Astrocyte (in vitro differentiated cells and primary cell): Measurements from ENCODE around the gene APLP2. TPM values are rescaled to one million over a fixed set of nuclear protein-coding genes. Genes with fewer than 3 reads are reported as not detected.
"Not testable (repeated sequence)": the region's sequence is repeated elsewhere in the genome, so short reads cannot be mapped to it uniquely, and the experiment has no call there.

Source experiments
- DNase-seq: peaks from one replicate; pipeline ENCODE4 v3.0.0-alpha.2; 2010; ENCODE audit warnings: low read depth
- FAIRE-seq: peaks from 2 replicates; lab custom pipeline; 2011; peaks lifted over from hg19 to GRCh38; lab: Jason Lieb, UNC
- H2AFZ ChIP-seq: 2 replicates; pipeline ENCODE4 v1.6.0; 2012; ENCODE audit warnings: low read depth, low read length, inconsistent platforms
- H3K27ac ChIP-seq: 2 replicates; pipeline ENCODE4 v1.5.1; 2011; ENCODE audit warnings: low read depth, low read length, inconsistent platforms
- H3K27me3 ChIP-seq: 2 replicates; pipeline ENCODE4 v1.6.0; 2011; ENCODE audit warnings: low read length, inconsistent platforms; ENCODE audit not compliant: insufficient read depth
- H3K36me3 ChIP-seq: 2 replicates; pipeline ENCODE4 v1.5.1; 2011; ENCODE audit warnings: low read length, inconsistent platforms; ENCODE audit not compliant: insufficient read depth
- H3K4me1 ChIP-seq: 2 replicates; pipeline ENCODE4 v1.5.1; 2011; ENCODE audit warnings: low read length, inconsistent platforms; ENCODE audit not compliant: insufficient read depth
- H3K4me2 ChIP-seq: 2 replicates; pipeline ENCODE4 v1.6.0; 2012; ENCODE audit warnings: low read length, inconsistent platforms
- H3K4me3 ChIP-seq: 2 replicates; pipeline ENCODE4 v1.5.1; 2011; ENCODE audit warnings: low read depth, mild to moderate bottlenecking, low read length, inconsistent platforms; ENCODE audit not compliant: insufficient read depth
- H3K79me2 ChIP-seq: 2 replicates; pipeline ENCODE4 v1.6.0; 2012; ENCODE audit warnings: mild to moderate bottlenecking, low read length, inconsistent platforms; ENCODE audit not compliant: insufficient read depth
- H3K9ac ChIP-seq: 2 replicates; pipeline ENCODE4 v1.6.0; 2012; ENCODE audit warnings: mild to moderate bottlenecking, low read length, inconsistent platforms
- H3K9me3 ChIP-seq: 2 replicates; pipeline ENCODE4 v1.5.1; 2012; ENCODE audit warnings: low read depth, mild to moderate bottlenecking, low read length, inconsistent platforms; ENCODE audit not compliant: insufficient read depth
- H4K20me1 ChIP-seq: 2 replicates; pipeline ENCODE4 v1.6.0; 2012; ENCODE audit warnings: low read length, inconsistent platforms; ENCODE audit not compliant: insufficient read depth
- H3K27ac Mint-ChIP-seq: one replicate; pipeline ENCODE4 v1.8.0; 2021; ENCODE audit warnings: mild to moderate bottlenecking, mixed read lengths; ENCODE audit not compliant: unreplicated experiment
- H3K27me3 Mint-ChIP-seq: one replicate; pipeline ENCODE4 v1.8.0; 2021; ENCODE audit warnings: low read depth, mixed read lengths; ENCODE audit not compliant: unreplicated experiment
- H3K36me3 Mint-ChIP-seq: one replicate; pipeline ENCODE4 v1.8.0; 2021; ENCODE audit warnings: low read depth, mixed read lengths; ENCODE audit not compliant: unreplicated experiment
- H3K4me1 Mint-ChIP-seq: one replicate; pipeline ENCODE4 v1.8.0; 2021; ENCODE audit warnings: low read depth, mixed read lengths; ENCODE audit not compliant: unreplicated experiment
- H3K4me3 Mint-ChIP-seq: one replicate; pipeline ENCODE4 v1.8.0; 2021; ENCODE audit warnings: mild to moderate bottlenecking, moderate library complexity, mixed read lengths; ENCODE audit not compliant: unreplicated experiment
- H3K9me3 Mint-ChIP-seq: one replicate; pipeline ENCODE4 v1.8.0; 2021; ENCODE audit warnings: mild to moderate bottlenecking, mixed read lengths; ENCODE audit not compliant: unreplicated experiment
- EZH2 ChIP-seq: IDR thresholded peaks from 2 replicates; pipeline ENCODE4 v1.6.1; 2012; ENCODE audit warnings: mild to moderate bottlenecking, low read length, inconsistent platforms; ENCODE audit not compliant: insufficient read depth
- total RNA-seq: library from RNA; stranded (reverse); gene quantifications from 2 replicates; pipeline ENCODE4 v1.2.1, GENCODE V29; 2021
- TF ChIP-seq, protein P1 (sequence below): IDR thresholded peaks from 2 replicates; pipeline ENCODE4 v1.5.1; 2011; ENCODE audit warnings: low read depth, mild to moderate bottlenecking, inconsistent platforms, low read length, moderate library complexity; ENCODE audit not compliant: insufficient read depth

APLP2 gene
- total RNA-seq, 1 donor from 2014 or later = 849 TPM

DNA sequence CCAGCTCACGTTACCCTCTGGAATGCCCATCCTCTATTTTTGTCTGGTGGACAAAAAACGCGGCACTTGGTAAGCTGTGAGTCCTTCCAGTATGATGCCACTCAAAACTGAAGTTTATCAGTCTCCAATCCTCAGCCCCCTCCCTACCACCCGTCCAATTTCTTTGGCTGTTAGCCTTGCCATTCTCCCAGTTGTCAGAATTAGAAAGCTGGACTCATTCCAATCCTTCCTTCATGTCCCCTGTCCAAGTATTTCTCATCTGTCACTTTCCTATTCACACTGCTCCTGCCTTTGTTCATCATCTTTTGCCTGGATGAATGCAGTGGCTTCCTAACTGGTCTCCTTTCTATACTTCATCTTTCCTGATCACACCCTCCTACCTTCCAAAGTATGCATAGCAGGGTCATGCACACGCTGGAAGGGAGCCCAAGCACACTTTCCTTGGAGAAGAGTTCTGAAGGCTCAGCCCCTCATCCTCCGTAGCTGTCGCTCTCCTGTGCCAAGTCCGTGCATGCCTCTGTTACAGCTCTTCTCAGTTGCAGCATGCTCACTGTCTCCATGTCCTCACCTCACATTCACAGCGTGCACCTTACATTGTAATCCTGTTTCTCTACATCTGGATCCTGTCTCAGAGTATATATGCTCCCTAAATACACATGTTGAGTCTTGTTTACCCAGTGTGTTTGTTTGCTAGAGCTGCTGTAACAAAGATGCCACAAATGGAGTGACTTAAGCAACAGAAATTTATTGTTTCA lies 19.4 kb downstream of the APLP2 start:
- TF ChIP-seq, protein P1, sequence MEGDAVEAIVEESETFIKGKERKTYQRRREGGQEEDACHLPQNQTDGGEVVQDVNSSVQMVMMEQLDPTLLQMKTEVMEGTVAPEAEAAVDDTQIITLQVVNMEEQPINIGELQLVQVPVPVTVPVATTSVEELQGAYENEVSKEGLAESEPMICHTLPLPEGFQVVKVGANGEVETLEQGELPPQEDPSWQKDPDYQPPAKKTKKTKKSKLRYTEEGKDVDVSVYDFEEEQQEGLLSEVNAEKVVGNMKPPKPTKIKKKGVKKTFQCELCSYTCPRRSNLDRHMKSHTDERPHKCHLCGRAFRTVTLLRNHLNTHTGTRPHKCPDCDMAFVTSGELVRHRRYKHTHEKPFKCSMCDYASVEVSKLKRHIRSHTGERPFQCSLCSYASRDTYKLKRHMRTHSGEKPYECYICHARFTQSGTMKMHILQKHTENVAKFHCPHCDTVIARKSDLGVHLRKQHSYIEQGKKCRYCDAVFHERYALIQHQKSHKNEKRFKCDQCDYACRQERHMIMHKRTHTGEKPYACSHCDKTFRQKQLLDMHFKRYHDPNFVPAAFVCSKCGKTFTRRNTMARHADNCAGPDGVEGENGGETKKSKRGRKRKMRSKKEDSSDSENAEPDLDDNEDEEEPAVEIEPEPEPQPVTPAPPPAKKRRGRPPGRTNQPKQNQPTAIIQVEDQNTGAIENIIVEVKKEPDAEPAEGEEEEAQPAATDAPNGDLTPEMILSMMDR = no peak
- TF ChIP-seq EZH2 = no peak
- Mint-ChIP-seq H3K36me3 (peaks cover 12% of the 10 kb centered on the region), H3K27ac (peak overlapping the region; percentile 4), H3K4me1 (peaks cover 27% of the 10 kb centered on the region), H3K4me3 (peak overlapping the region; percentile 2), H3K27me3 (no peaks in the 10 kb centered on the region), H3K9me3 (peaks cover 6% of the 10 kb centered on the region)
- Histone ChIP-seq H3K9me3 (no peaks in the 10 kb centered on the region), H3K4me2 (no peak overlapping the region), H3K27me3 (peaks cover 4% of the 10 kb centered on the region), H3K4me1 (no peaks in the 10 kb centered on the region), H3K4me3 (no peak overlapping the region), H3K79me2 (peaks cover 61% of the 10 kb centered on the region), H3K27ac (no peak overlapping the region), H3K9ac (no peak overlapping the region), H3K36me3 (no peaks in the 10 kb centered on the region), H2AFZ (no peak overlapping the region), H4K20me1 (peaks cover 68% of the 10 kb centered on the region)
- DNase-seq (no peak), FAIRE-seq (no peak)

GRCh38 chr11:130089674-130090073 lies 20.0 kb downstream of the APLP2 start:
- H3K36me3 ChIP-seq = no peaks in the 10 kb centered on the region
- H2AFZ ChIP-seq = no peak overlapping the region
- H3K27me3 ChIP-seq = peaks cover 4% of the 10 kb centered on the region
- no peak overlapping the region for H3K4me2 ChIP-seq
- no peaks in the 10 kb centered on the region for H3K4me1 ChIP-seq
- Mint-ChIP-seq H3K27ac (peak overlapping the region; percentile 55), H3K27me3 (no peaks in the 10 kb centered on the region), H3K4me3 (no peak overlapping the region), H3K4me1 (peaks cover 30% of the 10 kb centered on the region), H3K9me3 (peaks cover 6% of the 10 kb centered on the region), H3K36me3 (peaks cover 12% of the 10 kb centered on the region)
- H3K9ac ChIP-seq = no peak overlapping the region
- no peak overlapping the region for H3K4me3 ChIP-seq
- TF ChIP-seq, protein P1 = no peak
- no peak for TF ChIP-seq EZH2
- DNase-seq (no peak), FAIRE-seq (no peak)
- H4K20me1 ChIP-seq = peaks cover 67% of the 10 kb centered on the region
- H3K79me2 ChIP-seq = peaks cover 60% of the 10 kb centered on the region
- no peaks in the 10 kb centered on the region for H3K9me3 ChIP-seq
- no peak overlapping the region for H3K27ac ChIP-seq

DNA sequence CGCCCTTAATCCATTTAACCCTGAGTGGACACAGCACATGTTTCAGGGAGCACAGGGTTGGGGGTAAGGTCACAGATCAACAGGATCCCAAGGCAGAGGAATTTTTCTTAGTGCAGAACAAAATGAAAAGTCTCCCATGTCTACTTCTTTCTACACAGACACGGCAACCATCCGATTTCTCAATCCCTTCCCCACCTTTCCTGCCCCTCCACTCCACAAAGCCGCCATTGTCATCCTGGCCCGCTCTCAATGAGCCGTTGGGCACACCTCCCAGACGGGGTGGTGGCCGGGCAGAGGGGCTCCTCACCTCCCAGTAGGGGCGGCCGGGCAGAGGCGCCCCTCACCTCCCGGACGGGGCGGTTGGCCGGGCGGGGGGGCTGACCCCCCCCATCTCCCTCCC lies 20.8 kb downstream of the APLP2 start:
- H3K4me3 ChIP-seq, H2AFZ ChIP-seq, H3K9me3 Mint-ChIP-seq, H3K9ac ChIP-seq, H3K27me3 Mint-ChIP-seq, H3K4me2 ChIP-seq, H3K9me3 ChIP-seq, H3K27ac ChIP-seq, FAIRE-seq, H3K4me3 Mint-ChIP-seq, DNase-seq, H3K36me3 ChIP-seq, H3K27me3 ChIP-seq, H3K4me1 ChIP-seq, H3K27ac Mint-ChIP-seq: not testable (repeated sequence)
- peaks cover 60% of the 10 kb centered on the region for H3K79me2 ChIP-seq
- Mint-ChIP-seq H3K36me3 (peaks cover 14% of the 10 kb centered on the region), H3K4me1 (peaks cover 37% of the 10 kb centered on the region)
- peaks cover 67% of the 10 kb centered on the region for H4K20me1 ChIP-seq

GRCh38 chr11:130091169-130091568 lies 21.5 kb downstream of the APLP2 start:
- H3K79me2 ChIP-seq = peaks cover 60% of the 10 kb centered on the region
- not testable (repeated sequence) for H3K27me3 ChIP-seq, H3K4me2 ChIP-seq, H3K4me3 Mint-ChIP-seq, H3K27ac Mint-ChIP-seq, H3K4me1 ChIP-seq, DNase-seq, H3K4me3 ChIP-seq, H3K9ac ChIP-seq, H3K36me3 ChIP-seq, H3K9me3 ChIP-seq, FAIRE-seq, H3K27ac ChIP-seq, H3K27me3 Mint-ChIP-seq, H3K9me3 Mint-ChIP-seq, H2AFZ ChIP-seq
- peaks cover 67% of the 10 kb centered on the region for H4K20me1 ChIP-seq
- Mint-ChIP-seq H3K4me1 (peaks cover 42% of the 10 kb centered on the region), H3K36me3 (peaks cover 14% of the 10 kb centered on the region)
